Raji (cell line): ENCODE results near the gene DNAJB6.

Experiments used
- POLR2A ChIP-seq: IDR thresholded peaks from 2 replicates; pipeline ENCODE4 v1.6.1; 2011; ENCODE audit warnings: low read depth, low read length, control low read depth; ENCODE audit not compliant: insufficient read depth

Gene DNAJB6

GRCh38 chr7:157440346-157441022 lies 103.7 kb downstream of the DNAJB6 start:
- no peak for TF ChIP-seq POLR2A

GRCh38 chr7:157441023-157441399 lies 104.2 kb downstream of the DNAJB6 start:
- TF ChIP-seq POLR2A: no peak

- TF ChIP-seq POLR2A: no peak
Measured at GRCh38 chr7:157442456-157442855, 105.7 kb downstream of the DNAJB6 start.

- no peak for TF ChIP-seq POLR2A
Measured at GRCh38 chr7:157442993-157443831, 106.4 kb downstream of the DNAJB6 start.

GRCh38 chr7:157444011-157444842 lies 107.4 kb downstream of the DNAJB6 start:
- TF ChIP-seq POLR2A: no peak

GRCh38 chr7:157444843-157445135 lies 108.0 kb downstream of the DNAJB6 start:
- TF ChIP-seq POLR2A: no peak

GRCh38 chr7:157445246-157445955 lies 108.6 kb downstream of the DNAJB6 start:
- TF ChIP-seq POLR2A: no peak

- TF ChIP-seq POLR2A: no peak
Measured at GRCh38 chr7:157445956-157446295, 109.1 kb downstream of the DNAJB6 start.

GRCh38 chr7:157446322-157446721 lies 109.5 kb downstream of the DNAJB6 start:
- no peak for TF ChIP-seq POLR2A

- no peak for TF ChIP-seq POLR2A
Measured at GRCh38 chr7:157457355-157458253, 120.8 kb downstream of the DNAJB6 start.

GRCh38 chr7:157458254-157458633 lies 121.4 kb downstream of the DNAJB6 start:
- TF ChIP-seq POLR2A: no peak

GRCh38 chr7:157459966-157460365 lies 123.2 kb downstream of the DNAJB6 start:
- TF ChIP-seq POLR2A: no peak

- no peak for TF ChIP-seq POLR2A
Measured at GRCh38 chr7:157460721-157461120, 123.9 kb downstream of the DNAJB6 start.
